ENCODE results near the gene CCBE1.

The CCBE1 gene

GRCh38 chr18:59549503-59550173 lies 147.6 kb downstream of the CCBE1 start:
- in situ Hi-C loops (cut with HindIII; ENCODE audit: low sequenced_read_pairs) = loop anchor here (5.0 kb wide), 1 partner anchor 42 kb away; no protein-coding TSS in a partner anchor
- TF ChIP-seq CTCF (IDR thresholded peaks at IDR 0.05; ENCODE audit: low read depth, low read length, missing control alignments) = no peak
- no peak for DNase-seq (ENCODE audit: low read depth)
- no peak overlapping the region for H3K4me3 ChIP-seq (ENCODE audit: low read depth, low read length)

GRCh38 chr18:59547581-59548182 lies 149.5 kb downstream of the CCBE1 start:
- in situ Hi-C loops (cut with HindIII; ENCODE audit: low sequenced_read_pairs) = no loop called here
- peak; percentile 28 for TF ChIP-seq CTCF (IDR thresholded peaks at IDR 0.05; ENCODE audit: low read depth, low read length, missing control alignments)
- no peak overlapping the region for H3K4me3 ChIP-seq (ENCODE audit: low read depth, low read length)
- DNase-seq (ENCODE audit: low read depth) = peak; percentile 82

DNA sequence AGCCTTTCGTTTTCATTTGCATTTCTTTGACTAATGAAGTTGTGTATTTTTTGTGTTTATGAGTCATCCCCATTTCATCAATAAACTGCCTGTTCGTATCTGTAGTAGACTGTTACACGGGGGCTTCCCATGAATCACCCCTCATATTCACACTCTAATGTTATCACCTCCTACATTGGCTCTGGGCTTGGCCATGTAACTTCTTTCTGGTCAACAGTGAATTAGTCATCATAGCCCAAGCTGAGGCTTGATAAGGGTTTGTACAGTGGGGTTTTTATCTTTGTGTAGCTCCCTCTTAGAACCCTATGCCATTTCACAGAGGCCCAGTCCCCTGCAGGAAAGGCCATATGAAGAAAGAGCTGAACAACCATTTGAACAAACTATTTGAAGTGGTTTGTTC lies 151.0 kb downstream of the CCBE1 start:
- in situ Hi-C loops (cut with HindIII; ENCODE audit: low sequenced_read_pairs) = no loop called here
- no peak for TF ChIP-seq CTCF (IDR thresholded peaks at IDR 0.05; ENCODE audit: low read depth, low read length, missing control alignments)
- DNase-seq (ENCODE audit: low read depth) = no peak
- no peak overlapping the region for H3K4me3 ChIP-seq (ENCODE audit: low read depth, low read length)

GRCh38 chr18:59540780-59541179 lies 156.4 kb downstream of the CCBE1 start:
- no peak for TF ChIP-seq CTCF (IDR thresholded peaks at IDR 0.05; ENCODE audit: low read depth, low read length, missing control alignments)
- no peak overlapping the region for H3K4me3 ChIP-seq (ENCODE audit: low read depth, low read length)
- no peak for DNase-seq (ENCODE audit: low read depth)
- in situ Hi-C loops (cut with HindIII; ENCODE audit: low sequenced_read_pairs) = no loop called here

- TF ChIP-seq CTCF (IDR thresholded peaks at IDR 0.05; ENCODE audit: low read depth, low read length, missing control alignments) = no peak
- no peak overlapping the region for H3K4me3 ChIP-seq (ENCODE audit: low read depth, low read length)
- in situ Hi-C loops (cut with HindIII; ENCODE audit: low sequenced_read_pairs) = no loop called here
Measured at GRCh38 chr18:59540346-59540745, 156.9 kb downstream of the CCBE1 start.

DNA sequence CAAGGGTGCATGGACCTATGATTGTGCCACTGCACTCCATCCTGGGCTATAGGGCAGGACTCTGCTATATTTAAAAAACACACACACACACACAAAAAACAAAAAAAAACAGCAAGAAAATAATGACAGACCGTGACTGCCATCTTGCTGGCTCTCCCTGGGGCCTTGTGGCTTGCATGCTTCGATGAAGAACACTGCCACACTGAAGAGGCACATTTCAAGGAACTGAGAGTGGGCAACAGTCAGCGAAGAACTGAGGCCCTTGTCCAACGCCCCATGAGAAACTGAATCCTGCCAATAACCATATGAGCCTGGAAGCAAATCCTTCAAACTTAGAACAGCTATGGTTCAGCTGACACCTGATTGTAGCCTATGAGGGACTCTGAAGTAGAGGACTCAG lies 158.1 kb downstream of the CCBE1 start:
- in situ Hi-C loops (cut with HindIII; ENCODE audit: low sequenced_read_pairs) = no loop called here
- DNase-seq (ENCODE audit: low read depth) = no peak
- TF ChIP-seq CTCF (IDR thresholded peaks at IDR 0.05; ENCODE audit: low read depth, low read length, missing control alignments) = no peak
- H3K4me3 ChIP-seq (ENCODE audit: low read depth, low read length) = no peak overlapping the region

More at GRCh38 chr18:59540346-59540745, 156.9 kb downstream of the CCBE1 start:
- DNase-seq (ENCODE audit: low read depth) = no peak

All from astrocyte of the cerebellum (primary cell).